Renal pelvis (tissue), 4 donors: ENCODE results near the gene MATN1. TPM values are rescaled to one million over a fixed set of nuclear protein-coding genes. Genes with fewer than 3 reads are reported as not detected.

Experiments
- DNase-seq: peaks from one replicate; pipeline ENCODE4 v3.0.0-alpha.2; 2013
- polyA plus RNA-seq, 3 donors: library from polyadenylated mRNA; unstranded; fragments of 120-200 nt; gene quantifications; one replicate each; pipeline ENCODE4 v1.2.1, GENCODE V29; 2013; ENCODE audit not compliant: insufficient read length in 3 of 3

The MATN1 gene
- polyA plus RNA-seq, 3 donors, result 0.17 to 0.30 (median 0.23) TPM

DNA sequence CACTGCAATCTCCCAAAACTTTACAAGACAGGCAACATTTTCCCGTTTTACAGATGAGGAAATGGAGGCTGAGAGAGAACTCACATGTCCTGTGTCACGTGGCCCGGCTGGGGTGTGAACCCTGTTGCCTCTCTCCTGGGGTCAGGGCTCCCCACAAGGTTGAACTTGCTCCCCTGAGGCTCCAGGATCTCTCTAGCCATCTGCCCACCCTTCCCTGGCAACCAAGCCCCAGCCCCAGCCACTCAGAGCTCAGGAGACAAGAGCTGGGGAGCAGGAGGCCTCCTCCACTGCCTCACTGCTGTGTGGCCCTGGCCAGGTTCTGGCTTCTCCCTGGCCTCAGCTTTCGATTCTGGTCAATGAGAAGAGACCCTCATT, 22.4 kb upstream of the MATN1 start:
- no peak for DNase-seq

DNA sequence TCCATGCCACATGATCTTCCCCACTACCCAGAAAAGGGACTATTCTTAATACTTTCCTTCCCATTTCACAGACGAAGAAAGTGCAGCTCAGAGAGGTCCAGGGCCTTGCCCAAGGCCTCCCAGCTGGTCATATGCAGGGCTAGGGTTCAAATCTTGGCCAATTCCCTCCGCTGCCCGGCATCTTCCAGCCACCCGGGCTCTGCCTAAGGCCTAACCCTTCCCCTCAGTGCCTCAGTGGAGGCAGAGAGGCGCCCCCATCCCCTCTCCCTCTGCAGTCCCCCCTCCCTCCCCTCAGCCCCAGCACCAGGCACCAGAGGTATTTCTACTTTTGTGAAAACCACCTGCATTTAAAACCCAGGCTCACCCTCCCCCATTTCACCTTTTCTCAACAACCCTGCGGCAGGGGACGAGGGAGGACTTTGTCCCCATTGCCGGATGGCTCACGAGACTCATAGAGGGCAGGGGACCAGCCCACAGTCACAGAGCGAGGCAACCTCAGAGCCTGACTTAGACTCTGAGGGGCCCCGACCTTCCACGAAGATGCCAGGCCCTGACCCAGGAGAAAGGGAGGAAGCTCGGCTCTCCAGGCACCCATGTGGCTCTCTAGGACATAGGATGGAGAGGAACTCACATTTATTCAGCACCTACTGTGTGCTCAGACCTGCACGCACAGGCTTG, 21.9 kb upstream of the MATN1 start:
- no peak for DNase-seq

DNA sequence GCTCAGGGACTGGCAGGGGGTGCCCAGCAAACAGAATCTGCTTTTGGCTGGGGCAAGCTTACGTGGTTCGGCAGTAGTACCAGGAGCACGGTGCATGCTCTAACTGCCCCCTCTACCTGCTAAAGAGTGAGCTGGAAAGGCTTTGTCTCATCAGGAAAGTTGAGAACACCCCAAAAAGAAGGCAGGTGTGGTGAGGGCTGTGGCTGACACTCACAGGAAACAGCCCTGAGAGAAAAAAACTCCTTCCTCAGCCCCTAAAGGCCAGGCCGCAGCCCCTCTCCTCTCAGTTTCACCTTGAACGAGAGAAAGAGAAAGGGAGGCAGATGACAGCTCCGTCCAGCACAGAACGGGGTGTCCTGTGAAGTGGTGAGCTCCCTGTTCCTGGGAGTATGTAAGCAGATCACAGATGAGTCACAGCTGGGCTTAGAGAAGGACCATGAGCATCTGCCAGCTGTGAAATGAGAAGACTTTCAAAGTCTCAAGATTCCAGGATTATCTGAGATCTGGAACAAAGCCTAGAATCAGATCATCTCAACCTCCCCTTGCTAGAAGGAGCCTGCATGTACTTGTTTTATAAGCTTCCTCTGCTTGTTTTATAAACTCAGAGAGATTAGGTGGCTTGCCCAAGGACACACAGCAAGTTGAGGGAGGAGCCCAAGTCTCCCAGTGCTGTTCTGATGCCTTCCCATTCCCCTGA, 20.8 kb upstream of the MATN1 start:
- DNase-seq, result no peak

DNA sequence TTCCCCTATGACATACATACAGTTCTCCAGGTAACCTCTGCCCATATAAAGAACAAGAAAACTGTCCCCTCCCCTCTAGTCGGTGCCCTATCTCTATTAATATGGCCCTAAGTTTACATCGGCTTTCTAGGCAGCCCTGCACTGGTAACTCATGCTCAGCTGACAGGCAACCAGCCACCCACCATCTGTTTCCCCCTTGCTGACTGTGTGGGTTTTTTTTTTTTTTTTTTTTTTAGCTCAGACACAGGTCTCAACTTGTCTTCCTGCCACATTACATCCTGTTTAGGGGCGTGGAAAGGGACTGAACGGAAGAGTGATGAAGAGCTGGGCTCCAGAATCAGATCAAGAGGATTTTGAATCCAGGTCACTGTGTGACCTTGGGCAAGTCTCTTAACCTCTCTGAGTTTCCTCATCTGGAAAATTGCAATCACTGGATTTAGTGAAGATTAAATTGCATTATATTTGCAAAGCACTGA, 20.2 kb upstream of the MATN1 start:
- no peak for DNase-seq

DNA sequence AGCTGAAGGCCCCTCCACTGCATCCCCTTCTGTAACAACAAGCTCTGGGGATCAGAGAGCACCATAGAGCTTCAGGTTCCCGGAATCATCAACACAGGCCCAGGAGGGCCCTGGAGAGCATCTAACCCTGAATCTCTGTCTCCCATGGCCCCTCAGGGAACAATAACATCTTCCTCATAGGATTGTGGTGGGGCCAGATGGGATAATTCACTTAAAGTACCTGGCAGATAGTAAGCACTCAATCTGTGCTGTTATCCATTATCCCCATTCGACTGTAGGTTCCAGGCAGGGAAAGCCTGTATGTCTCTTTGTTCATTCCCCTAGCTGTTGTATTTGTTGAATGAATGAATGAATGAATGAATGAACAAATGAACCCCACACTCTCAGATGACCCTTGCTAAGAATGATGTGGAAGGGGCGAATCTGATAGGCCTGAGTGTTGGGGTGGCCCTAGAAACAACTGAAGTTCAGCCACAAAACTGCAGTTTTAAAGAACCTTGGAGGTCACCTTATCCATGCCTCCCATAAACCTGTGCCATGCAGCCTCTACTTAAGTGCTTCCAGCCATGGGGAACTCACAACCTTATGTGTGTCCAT, 19.7 kb upstream of the MATN1 start:
- DNase-seq, result no peak

DNA sequence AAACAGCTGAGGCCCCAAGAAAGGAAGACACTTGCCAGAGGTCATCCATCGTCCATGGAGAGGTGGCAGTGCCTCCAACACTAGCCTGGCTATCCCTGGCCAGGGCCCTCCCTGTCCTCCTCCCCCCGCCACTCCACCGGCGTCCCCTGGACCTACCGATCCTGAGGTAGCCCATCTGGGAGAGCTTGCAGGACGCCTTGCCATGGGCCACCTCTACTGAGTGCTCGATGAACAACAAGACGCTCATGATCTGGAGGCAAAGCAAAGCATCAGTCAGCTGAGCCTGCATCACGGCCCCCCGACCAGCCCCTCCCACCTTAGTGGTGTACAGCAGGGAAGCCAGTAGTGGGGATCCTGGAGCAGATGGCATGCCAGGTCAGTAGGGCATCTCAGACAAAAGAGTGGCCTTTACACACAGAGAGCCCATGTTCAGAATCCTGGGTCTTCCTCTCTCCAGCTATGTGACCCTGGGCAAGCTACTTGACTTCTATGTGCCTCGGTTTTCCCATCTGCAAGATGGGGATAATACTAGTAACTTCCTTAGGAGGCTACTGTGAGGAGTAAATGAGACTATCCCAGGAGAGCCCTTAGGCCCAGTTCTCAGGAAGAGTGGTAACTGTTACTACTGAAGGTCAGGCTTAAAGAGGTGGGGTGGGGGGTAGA, 19.0 kb upstream of the MATN1 start:
- DNase-seq, result no peak

DNA sequence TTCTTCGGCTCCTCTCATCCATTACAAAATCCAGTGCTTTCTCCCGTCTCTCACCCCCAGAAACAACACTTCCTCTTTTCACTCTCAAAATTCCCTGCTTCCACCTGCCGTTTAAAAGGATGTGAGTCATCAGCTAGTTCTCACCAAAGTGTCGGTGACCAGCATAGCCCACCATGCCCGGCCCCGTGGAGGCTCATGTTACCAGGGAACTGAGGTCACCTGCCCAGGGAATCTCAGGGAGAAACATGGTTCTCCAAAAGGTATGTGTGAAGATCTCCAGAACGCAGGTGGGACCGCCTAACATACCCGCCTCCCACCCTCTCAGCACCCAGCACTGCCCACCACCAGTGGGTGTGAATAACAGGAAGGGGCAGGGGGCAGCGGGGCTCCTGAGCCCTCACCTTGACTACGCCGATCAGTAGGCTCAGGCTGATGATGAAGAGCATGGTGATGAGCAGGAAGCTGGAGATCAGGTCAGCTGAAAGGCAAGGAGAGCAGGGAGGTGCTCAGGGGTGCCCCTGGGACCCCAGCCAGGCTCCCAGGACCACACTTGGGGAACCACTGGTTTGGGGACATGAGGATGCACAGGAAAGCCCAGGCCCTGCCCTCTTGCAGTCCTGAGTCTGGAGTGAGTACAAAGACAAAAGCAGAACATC, 18.0 kb upstream of the MATN1 start:
- DNase-seq, result no peak

DNA sequence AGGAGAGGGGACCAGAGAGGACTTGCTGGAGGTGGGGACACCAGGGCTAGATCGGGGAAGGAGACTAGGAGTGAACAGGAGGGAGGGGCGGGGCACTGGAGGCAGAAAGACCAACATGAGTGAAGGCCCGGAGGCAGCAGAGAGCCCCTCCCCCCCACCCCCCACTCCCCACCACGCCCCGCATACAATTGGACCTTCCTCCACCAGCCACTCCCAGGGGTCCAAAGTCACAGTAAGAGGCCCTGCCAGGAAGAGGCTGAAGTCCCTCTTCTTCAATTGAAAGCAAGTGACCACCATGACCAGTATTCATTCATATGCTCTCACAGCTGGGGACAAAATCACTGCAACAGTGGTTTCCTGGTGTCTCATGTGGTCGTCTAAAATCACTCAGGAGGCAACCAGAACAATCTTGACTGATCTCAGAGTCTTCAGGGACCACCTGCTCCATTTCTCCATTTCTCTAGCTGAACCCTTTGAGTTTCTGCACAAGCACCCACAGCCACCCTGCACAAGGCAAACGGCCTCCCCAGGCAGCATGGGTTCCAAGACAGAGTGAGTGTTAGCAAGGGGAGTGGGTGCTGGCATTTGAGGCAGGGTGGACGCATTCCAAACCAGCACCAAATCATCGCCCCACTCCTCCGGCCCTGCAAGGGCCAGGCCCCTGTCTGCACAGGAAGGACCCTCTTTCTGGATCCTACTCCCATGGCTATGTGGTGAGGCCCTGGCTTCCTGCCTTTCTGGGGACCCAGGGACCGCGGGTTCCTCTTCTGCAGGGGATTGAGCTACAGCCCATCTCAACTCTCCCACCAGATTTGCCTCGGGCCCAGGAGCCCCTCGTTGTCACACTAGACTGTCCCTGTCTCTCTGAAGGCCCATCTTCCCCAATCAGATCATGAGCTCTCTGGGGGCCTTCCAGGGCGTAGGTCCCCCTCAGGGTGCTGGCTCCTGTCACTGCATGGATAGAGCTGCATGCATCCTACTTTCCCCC, 17.2 kb upstream of the MATN1 start:
- DNase-seq, result no peak

DNA sequence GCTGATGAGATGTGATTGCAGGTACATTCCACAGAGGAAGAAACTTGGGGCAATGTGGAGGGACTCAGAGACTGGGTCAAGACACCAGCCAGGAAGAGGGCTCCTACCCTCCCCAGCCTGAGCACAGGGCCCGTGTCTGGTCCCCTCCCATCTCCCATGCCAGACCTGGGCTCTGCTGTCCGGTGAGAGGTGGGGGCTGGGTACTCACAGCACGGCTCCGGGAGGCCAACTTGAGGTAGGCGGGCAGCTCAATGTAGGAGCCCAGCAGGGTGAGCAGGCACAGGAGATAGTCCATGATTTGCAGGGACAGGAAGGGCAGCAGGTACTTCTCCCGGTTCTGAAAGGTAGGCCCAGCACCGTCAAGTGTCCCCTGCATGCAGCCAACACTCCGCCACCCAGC, 16.2 kb upstream of the MATN1 start:
- no peak for DNase-seq

DNA sequence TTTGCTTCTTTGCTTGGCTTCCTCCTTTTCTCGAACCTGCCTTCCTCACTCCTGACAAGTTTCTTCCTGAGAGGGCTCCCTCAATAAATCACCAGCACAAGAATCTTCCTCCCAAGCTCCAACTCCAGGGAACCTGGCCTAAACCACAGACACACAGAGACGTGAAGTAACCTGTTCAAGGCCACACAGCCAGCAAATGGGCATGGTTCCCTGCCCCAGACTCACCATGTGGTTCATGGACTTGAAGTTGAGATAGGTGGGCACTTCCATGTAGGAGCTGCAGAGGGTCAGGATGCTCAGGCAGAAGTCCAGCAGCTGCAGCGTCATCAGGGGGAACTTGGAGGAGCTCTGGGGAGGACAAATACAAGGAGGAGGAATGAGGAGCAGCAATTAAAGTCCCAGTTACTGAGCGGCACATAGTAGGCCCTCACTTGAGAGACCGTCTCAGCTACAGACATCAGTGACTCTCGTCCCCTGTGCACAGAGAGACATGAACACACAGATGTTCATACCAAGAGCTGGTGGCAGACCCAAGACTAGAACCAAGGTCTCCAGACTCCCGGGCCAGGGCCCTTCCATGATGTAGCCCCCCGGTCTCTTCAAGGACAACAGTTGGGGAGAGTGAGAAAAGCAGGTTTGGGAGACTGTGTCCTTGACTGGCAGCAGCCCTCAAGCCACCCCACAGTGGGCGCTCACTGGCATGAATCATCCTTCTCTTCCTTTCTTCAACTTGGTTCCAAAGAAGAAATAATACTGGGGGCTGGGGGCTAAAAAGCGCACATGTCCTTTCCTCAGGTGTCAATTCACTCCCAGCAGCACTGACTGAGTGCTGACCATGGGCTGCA, 15.6 kb upstream of the MATN1 start:
- DNase-seq, result no peak

DNA sequence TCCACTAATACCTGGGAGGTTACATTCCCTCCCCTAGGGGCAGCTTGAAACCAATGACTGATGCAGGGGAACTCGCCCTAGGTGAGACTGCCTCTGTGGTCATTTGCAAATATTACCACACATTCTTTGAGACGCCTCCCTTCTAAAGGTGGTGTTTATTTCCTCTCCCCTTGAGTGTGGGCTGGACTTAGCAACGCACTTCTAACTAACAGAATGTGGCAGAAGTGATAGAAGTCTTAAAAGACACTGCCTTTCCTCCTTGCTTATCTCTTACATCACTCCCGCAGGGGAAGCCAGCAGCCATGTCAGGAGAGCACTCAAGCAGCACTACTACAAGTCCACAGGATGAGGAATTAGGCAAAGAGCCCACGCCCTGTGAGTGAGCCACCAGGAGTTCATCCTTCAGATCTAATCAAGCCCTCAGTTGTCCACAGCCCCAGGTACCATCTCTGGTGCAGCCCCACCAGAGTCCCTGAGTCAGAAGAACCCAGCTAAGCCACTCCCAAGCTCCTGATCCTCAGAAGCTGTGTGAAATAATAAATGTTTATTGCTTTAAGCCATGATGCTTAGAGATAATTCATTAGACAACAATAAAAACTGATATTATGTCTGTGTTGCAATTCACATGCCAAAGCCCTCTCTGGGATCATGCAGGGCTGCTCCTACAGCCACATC, 14.8 kb upstream of the MATN1 start:
- no peak for DNase-seq

DNA sequence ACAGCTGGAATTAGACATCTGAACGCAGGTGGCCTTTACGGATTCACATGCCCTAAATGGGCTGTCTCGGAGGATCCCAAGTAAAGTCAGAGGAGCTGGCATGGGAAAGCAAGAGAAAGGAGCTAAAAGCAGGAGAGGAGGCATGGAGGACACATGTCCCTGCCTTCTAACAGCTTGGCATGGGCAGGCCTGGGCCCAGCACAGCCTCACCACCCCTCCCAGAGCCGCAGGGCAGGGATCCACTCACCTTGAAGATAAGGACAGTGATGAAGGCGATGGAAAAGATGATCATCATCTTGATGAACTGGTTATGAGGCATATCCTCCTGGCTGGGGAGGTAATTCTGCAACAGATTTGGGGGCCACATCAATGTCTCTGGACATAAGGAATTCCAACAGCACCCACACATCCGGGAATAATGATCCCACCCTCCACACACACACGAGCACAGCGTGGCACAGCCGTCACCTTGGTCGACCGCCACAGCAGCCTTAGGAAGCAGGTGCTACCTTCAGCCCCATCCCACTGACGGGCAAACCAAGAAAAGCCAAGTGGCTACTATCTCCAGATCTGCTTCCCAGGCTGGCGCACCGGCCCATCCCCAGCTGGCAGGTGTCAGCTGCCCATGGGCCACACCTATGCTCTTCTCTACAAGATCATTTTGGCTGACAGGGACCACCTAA, 14.1 kb upstream of the MATN1 start:
- no peak for DNase-seq

DNA sequence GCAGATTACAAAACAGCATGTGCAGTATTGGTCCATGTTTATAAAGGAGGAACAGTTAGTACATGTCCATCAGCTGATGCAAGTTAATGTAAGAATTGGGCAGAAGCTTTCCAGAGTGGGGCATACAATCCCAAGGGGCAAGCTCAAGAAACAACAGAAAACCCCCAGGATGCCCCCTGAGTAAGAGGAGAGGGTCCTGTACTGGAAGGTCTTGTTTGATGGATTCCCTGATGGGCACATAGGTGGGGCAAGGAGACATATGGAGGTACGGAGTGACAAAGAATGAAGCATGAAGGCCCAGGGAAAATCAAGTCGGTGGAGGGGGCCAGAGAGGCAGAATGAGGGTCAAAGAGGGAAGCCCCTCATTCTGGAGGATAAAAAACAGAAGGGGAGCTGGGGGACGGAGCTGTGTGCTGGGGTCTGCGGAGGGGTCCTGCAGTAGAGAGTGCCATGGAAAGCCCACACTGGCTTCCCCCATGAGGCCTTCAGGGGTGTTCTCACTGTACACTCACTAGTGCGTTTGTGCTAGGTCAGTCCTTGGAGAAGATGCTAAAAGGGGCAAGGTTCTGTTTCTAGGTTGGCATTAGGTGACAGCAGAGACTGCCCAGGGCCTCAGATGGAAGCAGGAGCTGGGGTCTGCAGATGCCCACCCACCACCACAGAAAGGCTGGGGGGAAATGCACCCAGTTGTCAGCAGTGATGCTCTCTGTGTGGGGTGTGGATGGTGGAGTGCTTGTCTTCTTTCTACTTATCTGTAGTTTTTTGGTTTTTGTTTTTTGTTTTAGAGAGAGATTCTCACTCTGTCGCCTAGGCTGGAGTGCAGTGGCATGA, 12.5 kb upstream of the MATN1 start:
- DNase-seq, result no peak

DNA sequence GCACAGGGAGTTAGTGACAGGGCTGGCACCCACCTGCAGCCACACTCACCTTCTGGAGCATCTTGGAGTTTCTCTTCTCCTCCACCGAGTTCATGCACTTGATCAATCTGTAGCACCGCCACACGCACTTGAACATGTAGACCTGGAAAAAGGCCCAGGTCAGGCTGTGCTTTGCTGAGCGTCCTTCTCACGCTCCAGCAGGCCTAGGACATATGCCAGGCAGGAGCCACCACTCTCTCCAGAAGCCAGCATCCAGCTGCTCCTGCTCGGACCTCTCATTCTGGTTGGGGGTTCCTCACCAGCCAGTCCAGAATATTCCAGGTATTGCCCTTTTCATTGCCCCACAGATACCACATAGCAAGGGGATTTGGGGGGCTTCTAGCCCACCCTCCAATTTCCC, 11.7 kb upstream of the MATN1 start:
- no peak for DNase-seq

DNA sequence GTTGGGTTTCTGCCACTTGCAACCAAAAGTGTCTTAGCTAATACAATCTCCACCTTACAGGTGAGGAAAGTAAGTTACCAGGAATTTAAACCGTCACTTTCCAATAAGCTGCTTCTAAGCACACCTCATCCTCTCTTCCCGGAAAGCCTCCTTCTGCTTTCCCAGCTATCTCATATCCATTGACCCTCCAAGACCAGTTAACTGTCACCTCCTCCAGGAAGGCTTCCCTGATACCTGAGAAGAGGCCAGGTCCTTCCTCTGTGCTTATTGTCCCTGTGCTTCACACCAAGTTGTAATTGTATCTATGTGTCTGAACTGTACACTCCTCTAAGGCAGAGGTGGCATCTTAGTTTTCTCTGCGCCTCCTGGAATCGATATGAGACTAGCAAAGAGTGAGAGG, 11.2 kb upstream of the MATN1 start:
- no peak for DNase-seq

DNA sequence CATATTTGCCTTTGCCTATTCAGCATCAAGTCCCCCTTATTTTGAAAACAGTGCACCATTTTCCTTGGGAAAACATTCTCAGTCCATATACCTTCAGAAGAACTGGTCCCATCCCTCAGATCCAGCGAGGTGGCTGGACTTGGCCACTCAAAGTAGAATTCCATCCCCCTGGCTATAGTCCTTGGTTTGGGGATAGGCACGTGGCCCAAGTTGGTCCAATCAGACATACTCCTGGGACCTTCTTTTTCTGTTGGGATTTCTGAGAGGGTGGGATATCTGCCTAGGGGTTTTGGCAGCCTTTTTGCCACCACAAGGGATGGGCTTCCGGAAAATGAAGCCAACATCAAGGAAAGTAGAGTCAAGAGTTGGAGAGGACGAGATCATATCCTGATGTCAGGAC, 10.7 kb upstream of the MATN1 start:
- DNase-seq, result no peak

DNA sequence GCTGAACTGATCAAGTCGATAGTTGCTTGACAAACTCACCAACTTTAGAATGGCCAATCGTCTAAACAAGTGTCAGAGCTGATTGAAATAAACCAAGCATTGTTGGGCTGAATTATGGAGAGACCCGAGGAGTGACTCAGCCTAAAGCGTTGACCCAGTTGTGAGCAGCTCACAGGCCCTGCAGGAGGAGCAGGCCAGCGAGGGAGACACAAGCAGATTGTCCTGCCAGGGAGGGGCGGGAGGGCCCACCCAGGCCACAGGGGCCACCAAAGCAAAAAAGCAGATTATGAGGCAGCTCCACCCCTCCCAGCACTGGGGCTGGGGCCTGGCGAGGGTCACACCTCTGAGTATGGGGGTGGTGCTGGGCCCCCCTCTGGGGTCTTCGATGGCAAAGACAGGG, 10.1 kb upstream of the MATN1 start:
- no peak for DNase-seq
